GM12891 (cell line): ENCODE measurements around the gene OPA3.

Source experiments
- PAX5 ChIP-seq: IDR thresholded peaks from 2 replicates; pipeline ENCODE4 v1.6.1; 2011; ENCODE audit warnings: low read length, moderate library complexity, mild to moderate bottlenecking; ENCODE audit not compliant: insufficient read depth, severe bottlenecking
- POLR2A ChIP-seq: IDR thresholded peaks from 2 replicates; pipeline ENCODE4 v1.6.1; 2011; ENCODE audit warnings: low read depth, low read length, control low read depth
- POLR2AphosphoS5 ChIP-seq: IDR thresholded peaks from 2 replicates; pipeline ENCODE4 v1.6.1; 2011; ENCODE audit warnings: low read depth, low read length, control low read depth
- POU2F2 ChIP-seq: IDR thresholded peaks from 2 replicates; pipeline ENCODE4 v1.6.1; 2011; ENCODE audit warnings: low read depth, mild to moderate bottlenecking, control low read depth, low read length, moderate library complexity
- TAF1 ChIP-seq: IDR thresholded peaks from 2 replicates; pipeline ENCODE4 v1.6.1; 2011; ENCODE audit warnings: low read depth, low read length, control low read depth

DNA sequence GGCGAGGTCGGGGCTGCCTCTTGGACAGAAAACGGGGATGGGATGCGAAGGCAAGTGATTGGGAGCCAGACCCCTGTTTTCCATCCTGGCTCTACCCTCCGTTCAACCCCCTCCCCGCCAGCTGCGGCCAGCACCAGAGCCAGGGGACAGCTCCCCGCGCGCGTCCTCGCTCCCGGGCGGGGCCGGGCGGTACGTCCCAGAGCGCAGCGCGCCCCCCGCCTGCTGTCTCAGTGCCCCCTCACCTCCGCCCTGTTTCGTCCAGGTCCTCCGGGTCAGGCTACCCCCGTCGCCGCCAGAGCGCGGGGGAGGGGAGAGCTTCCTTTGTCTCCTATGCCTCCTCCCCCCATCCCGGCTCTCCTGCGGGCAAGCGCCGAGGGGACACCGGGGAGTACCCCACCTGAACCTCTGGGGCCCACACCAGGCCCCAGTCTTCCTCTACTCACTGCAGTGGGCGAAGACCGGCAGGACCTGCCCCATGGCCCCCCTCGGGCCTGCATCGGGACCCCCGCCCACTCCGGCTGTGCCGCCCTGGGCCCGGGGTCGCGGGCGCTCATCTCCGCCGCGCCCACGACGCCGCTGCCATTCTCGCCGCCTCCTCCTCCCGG, 88.2 kb downstream of the OPA3 start:
- TF ChIP-seq TAF1: no peak
- no peak for TF ChIP-seq POLR2A
- no peak for TF ChIP-seq POLR2AphosphoS5
- no peak for TF ChIP-seq POU2F2
- no peak for TF ChIP-seq PAX5
